ENCODE results near the gene CCT5.

DNA sequence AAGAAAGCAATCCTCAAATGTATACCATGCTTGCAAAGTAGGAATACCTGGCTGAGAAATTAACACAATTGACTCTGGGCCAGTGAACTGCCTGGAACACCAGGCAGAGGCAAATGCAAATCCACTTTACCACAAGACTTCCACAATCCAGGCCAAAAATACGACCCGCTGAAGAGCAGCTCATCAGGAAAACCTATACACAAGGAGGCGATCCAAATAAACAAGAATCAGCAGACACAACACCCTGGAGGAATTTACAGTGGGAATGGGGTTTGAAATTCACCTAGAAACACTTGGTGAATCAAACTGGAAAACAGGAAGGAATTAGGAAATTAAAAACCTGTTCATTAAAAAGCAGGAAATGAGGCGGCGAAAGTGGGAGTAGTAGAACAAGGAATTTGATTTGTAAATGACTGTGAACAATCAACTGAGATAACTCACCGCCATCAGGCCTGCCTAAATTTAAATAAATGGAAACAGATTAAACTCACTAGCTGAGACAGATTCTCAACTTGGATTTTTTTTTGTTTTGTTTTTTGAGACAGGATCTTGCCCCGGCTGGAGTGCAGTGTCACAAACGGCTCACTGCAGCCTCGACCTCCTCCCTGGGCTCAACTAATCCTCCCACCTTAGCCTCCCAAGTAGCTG, 41.7 kb downstream of the CCT5 start:
- TF ChIP-seq CTCF (conservative IDR thresholded peaks at IDR 0.05; ENCODE audit: low read length) = no peak
- TF ChIP-seq EZH2phosphoT487 (IDR thresholded peaks at IDR 0.05; ENCODE audit: borderline replicate concordance) = no peak
